ENCODE results near the gene ENTPD7. TPM values are rescaled to one million over a fixed set of nuclear protein-coding genes. Genes with fewer than 3 reads are reported as not detected.
A peak's percentile ranks its signal among the peaks of the same experiment; 100 is the strongest.

Gene ENTPD7
- total RNA-seq, 5 donors from 2014 or later (not counting 1 experiment from before 2014, with no cell fraction given), result 2.6 to 3.8 (median 3.4) TPM

- H3K27ac ChIP-seq (ENCODE audit: low read length), result no peak overlapping the region
- peaks cover 0 to 7% of the 10 kb centered on the region in 2 donors for H3K36me3 ChIP-seq (ENCODE audit: control insufficient read depth in 2 of 2, extremely low read depth in 1 of 2, insufficient read depth in 1 of 2, low read length in 1 of 2)
- WGBS (ENCODE audit: insufficient coverage), result 94% methylated on average over 1 of the region's 2 CpGs
- CTCF ChIA-PET, result no interaction called here
- DNase-seq (peak in 1 of 35 experiments; percentile 6), ATAC-seq (replicated peaks in 1 of 4) (no peak)
- no peaks in the 10 kb centered on the region for H3K9me3 Mint-ChIP-seq
- POLR2A ChIA-PET, result interaction anchor here in 1 of 2 donors (0.7 kb wide), 1 partner anchor 15 kb away, joined by 3 read pairs; no protein-coding TSS in a partner anchor
- H3K4me3 Mint-ChIP-seq, result no peak overlapping the region
- no peak overlapping the region for H3K27ac Mint-ChIP-seq
- no peak overlapping the region for H3K4me3 ChIP-seq (ENCODE audit: control insufficient read depth in 1 of 2, extremely low read depth in 1 of 2, low read length in 1 of 2)
- H3K27me3 ChIP-seq (replicated peaks in 1 of 2; ENCODE audit: control insufficient read depth in 2 of 2, extremely low read depth in 1 of 2, insufficient read depth in 2 of 2, low read length in 1 of 2), result no peaks in the 10 kb centered on the region
- no peaks in the 10 kb centered on the region for H3K9me3 ChIP-seq
- H3K4me1 ChIP-seq (ENCODE audit: control insufficient read depth in 1 of 2, extremely low read depth in 1 of 2, insufficient read depth in 2 of 2, low read length in 2 of 2), result no peaks in the 10 kb centered on the region
- no peaks in the 10 kb centered on the region for H3K4me1 Mint-ChIP-seq
- H3K36me3 Mint-ChIP-seq, result peaks cover 33% of the 10 kb centered on the region
- H3K27me3 Mint-ChIP-seq, result no peaks in the 10 kb centered on the region
Measured at GRCh38 chr10:99685597-99685967, 26.3 kb downstream of the ENTPD7 start.

GRCh38 chr10:99689461-99689860 lies 30.2 kb downstream of the ENTPD7 start:
- POLR2A ChIA-PET, result interaction anchor here in 1 of 2 donors (0.6 kb wide), 1 partner anchor 18 kb away, joined by 3 read pairs; no protein-coding TSS in a partner anchor
- peaks cover 0 to 8% of the 10 kb centered on the region in 2 donors for H3K36me3 ChIP-seq (ENCODE audit: control insufficient read depth in 2 of 2, extremely low read depth in 1 of 2, insufficient read depth in 1 of 2, low read length in 1 of 2)
- H3K27me3 Mint-ChIP-seq, result no peaks in the 10 kb centered on the region
- no peak overlapping the region for H3K4me3 ChIP-seq (ENCODE audit: control insufficient read depth in 1 of 2, extremely low read depth in 1 of 2, low read length in 1 of 2)
- no peak for ATAC-seq (replicated peaks in 1 of 4)
- H3K4me3 Mint-ChIP-seq, result no peak overlapping the region
- H3K9me3 ChIP-seq, result no peaks in the 10 kb centered on the region
- H3K9me3 Mint-ChIP-seq, result no peaks in the 10 kb centered on the region
- no peak overlapping the region for H3K27ac ChIP-seq (ENCODE audit: low read length)
- no peaks in the 10 kb centered on the region for H3K4me1 ChIP-seq (ENCODE audit: control insufficient read depth in 1 of 2, extremely low read depth in 1 of 2, insufficient read depth in 2 of 2, low read length in 2 of 2)
- no peaks in the 10 kb centered on the region for H3K27me3 ChIP-seq (replicated peaks in 1 of 2; ENCODE audit: control insufficient read depth in 2 of 2, extremely low read depth in 1 of 2, insufficient read depth in 2 of 2, low read length in 1 of 2)
- no CpG with 5 or more reads among the region's 1 CpG for WGBS (ENCODE audit: insufficient coverage)
- no peak for DNase-seq
- no peaks in the 10 kb centered on the region for H3K4me1 Mint-ChIP-seq
- no peak overlapping the region for H3K27ac Mint-ChIP-seq
- CTCF ChIA-PET, result interaction anchor here in 1 of 2 donors (0.8 kb wide), 1 partner anchor 12 kb away, joined by 4 read pairs; no protein-coding TSS in a partner anchor
- H3K36me3 Mint-ChIP-seq, result peaks cover 45% of the 10 kb centered on the region

- H3K4me3 ChIP-seq (ENCODE audit: control insufficient read depth in 1 of 2, extremely low read depth in 1 of 2, low read length in 1 of 2), result no peak overlapping the region
- DNase-seq, result no peak
- Mint-ChIP-seq H3K4me1 (no peaks in the 10 kb centered on the region), H3K36me3 (peaks cover 57% of the 10 kb centered on the region), H3K4me3 (no peak overlapping the region), H3K27ac (no peak overlapping the region), H3K27me3 (no peaks in the 10 kb centered on the region), H3K9me3 (no peaks in the 10 kb centered on the region)
- ChIA-PET CTCF (interaction anchor here in 1 of 2 donors (0.7 kb wide), 1 partner anchor 83 kb away, joined by 4 read pairs; no protein-coding TSS in a partner anchor), POLR2A (no interaction called here)
- 100% methylated on average over 1 of the region's 3 CpGs for whole genome bisulfite sequencing (ENCODE audit: insufficient coverage)
- no peak for ATAC-seq (replicated peaks in 1 of 4)
- no peaks in the 10 kb centered on the region for H3K9me3 ChIP-seq
- H3K36me3 ChIP-seq (ENCODE audit: control insufficient read depth in 2 of 2, extremely low read depth in 1 of 2, insufficient read depth in 1 of 2, low read length in 1 of 2), result peaks cover 0 to 38% of the 10 kb centered on the region in 2 donors
- H3K4me1 ChIP-seq (ENCODE audit: control insufficient read depth in 1 of 2, extremely low read depth in 1 of 2, insufficient read depth in 2 of 2, low read length in 2 of 2), result no peaks in the 10 kb centered on the region
- no peaks in the 10 kb centered on the region for H3K27me3 ChIP-seq (replicated peaks in 1 of 2; ENCODE audit: control insufficient read depth in 2 of 2, extremely low read depth in 1 of 2, insufficient read depth in 2 of 2, low read length in 1 of 2)
- no peak overlapping the region for H3K27ac ChIP-seq (ENCODE audit: low read length)
Measured at GRCh38 chr10:99693933-99694583, 34.7 kb downstream of the ENTPD7 start.

- H3K9me3 Mint-ChIP-seq, result no peaks in the 10 kb centered on the region
- Histone ChIP-seq H3K36me3 (ENCODE audit: control insufficient read depth in 2 of 2, extremely low read depth in 1 of 2, insufficient read depth in 1 of 2, low read length in 1 of 2) (peaks cover 0 to 44% of the 10 kb centered on the region in 2 donors), H3K4me1 (ENCODE audit: control insufficient read depth in 1 of 2, extremely low read depth in 1 of 2, insufficient read depth in 2 of 2, low read length in 2 of 2) (no peaks in the 10 kb centered on the region), H3K4me3 (ENCODE audit: control insufficient read depth in 1 of 2, extremely low read depth in 1 of 2, low read length in 1 of 2) (no peak overlapping the region), H3K27ac (ENCODE audit: low read length) (no peak overlapping the region), H3K27me3 (replicated peaks in 1 of 2; ENCODE audit: control insufficient read depth in 2 of 2, extremely low read depth in 1 of 2, insufficient read depth in 2 of 2, low read length in 1 of 2) (no peaks in the 10 kb centered on the region), H3K9me3 (no peaks in the 10 kb centered on the region)
- no peak overlapping the region for H3K27ac Mint-ChIP-seq
- POLR2A ChIA-PET, result interaction anchor here in 1 of 2 donors (0.5 kb wide), 1 partner anchor 18 kb away, joined by 5 read pairs; no protein-coding TSS in a partner anchor
- H3K27me3 Mint-ChIP-seq, result no peaks in the 10 kb centered on the region
- no peaks in the 10 kb centered on the region for H3K4me1 Mint-ChIP-seq
- CTCF ChIA-PET, result no interaction called here
- ATAC-seq (replicated peaks in 1 of 4), result no peak
- 86% methylated on average over 1 of the region's 6 CpGs for WGBS (ENCODE audit: insufficient coverage)
- no peak overlapping the region for H3K4me3 Mint-ChIP-seq
- peaks cover 64% of the 10 kb centered on the region for H3K36me3 Mint-ChIP-seq
- DNase-seq, result no peak
Measured at GRCh38 chr10:99695761-99696160, 36.5 kb downstream of the ENTPD7 start.

GRCh38 chr10:99698504-99699080 lies 39.3 kb downstream of the ENTPD7 start:
- ChIA-PET CTCF (no interaction called here), POLR2A (no interaction called here)
- Mint-ChIP-seq H3K36me3 (peaks cover 61% of the 10 kb centered on the region), H3K9me3 (no peaks in the 10 kb centered on the region), H3K4me3 (no peak overlapping the region), H3K27ac (no peak overlapping the region), H3K27me3 (no peaks in the 10 kb centered on the region), H3K4me1 (no peaks in the 10 kb centered on the region)
- Histone ChIP-seq H3K27ac (ENCODE audit: low read length) (no peak overlapping the region), H3K9me3 (no peaks in the 10 kb centered on the region), H3K27me3 (replicated peaks in 1 of 2; ENCODE audit: control insufficient read depth in 2 of 2, extremely low read depth in 1 of 2, insufficient read depth in 2 of 2, low read length in 1 of 2) (no peaks in the 10 kb centered on the region), H3K36me3 (ENCODE audit: control insufficient read depth in 2 of 2, extremely low read depth in 1 of 2, insufficient read depth in 1 of 2, low read length in 1 of 2) (peaks cover 0 to 53% of the 10 kb centered on the region in 2 donors), H3K4me3 (ENCODE audit: control insufficient read depth in 1 of 2, extremely low read depth in 1 of 2, low read length in 1 of 2) (no peak overlapping the region), H3K4me1 (ENCODE audit: control insufficient read depth in 1 of 2, extremely low read depth in 1 of 2, insufficient read depth in 2 of 2, low read length in 2 of 2) (no peaks in the 10 kb centered on the region)
- DNase-seq (peak in 1 of 35 experiments; percentile 8), ATAC-seq (replicated peaks in 1 of 4) (no peak)
- WGBS (ENCODE audit: insufficient coverage), result 95% methylated on average over 8 of the region's 8 CpGs

- Histone ChIP-seq H3K4me1 (ENCODE audit: control insufficient read depth in 1 of 2, extremely low read depth in 1 of 2, insufficient read depth in 2 of 2, low read length in 2 of 2) (no peaks in the 10 kb centered on the region), H3K4me3 (ENCODE audit: control insufficient read depth in 1 of 2, extremely low read depth in 1 of 2, low read length in 1 of 2) (no peak overlapping the region), H3K36me3 (ENCODE audit: control insufficient read depth in 2 of 2, extremely low read depth in 1 of 2, insufficient read depth in 1 of 2, low read length in 1 of 2) (peaks cover 0 to 66% of the 10 kb centered on the region in 2 donors), H3K27me3 (replicated peaks in 1 of 2; ENCODE audit: control insufficient read depth in 2 of 2, extremely low read depth in 1 of 2, insufficient read depth in 2 of 2, low read length in 1 of 2) (no peaks in the 10 kb centered on the region), H3K27ac (ENCODE audit: low read length) (no peak overlapping the region), H3K9me3 (no peaks in the 10 kb centered on the region)
- ChIA-PET POLR2A (interaction anchor here in 1 of 2 donors (0.6 kb wide), 1 partner anchor 15 kb away, joined by 3 read pairs; no protein-coding TSS in a partner anchor), CTCF (interaction anchor here in 1 of 2 donors (0.6 kb wide), 1 partner anchor 11 kb away, joined by 4 read pairs; no protein-coding TSS in a partner anchor)
- Mint-ChIP-seq H3K27ac (no peak overlapping the region), H3K36me3 (peaks cover 64% of the 10 kb centered on the region), H3K27me3 (no peaks in the 10 kb centered on the region), H3K9me3 (no peaks in the 10 kb centered on the region), H3K4me1 (no peaks in the 10 kb centered on the region), H3K4me3 (no peak overlapping the region)
- ATAC-seq (replicated peaks in 1 of 4) (no peak), DNase-seq (no peak)
- 100% methylated on average over 2 of the region's 4 CpGs for WGBS (ENCODE audit: insufficient coverage)
Measured at GRCh38 chr10:99700649-99701048, 41.3 kb downstream of the ENTPD7 start.
